Measurements from ENCODE around the gene CWC27.

DNA sequence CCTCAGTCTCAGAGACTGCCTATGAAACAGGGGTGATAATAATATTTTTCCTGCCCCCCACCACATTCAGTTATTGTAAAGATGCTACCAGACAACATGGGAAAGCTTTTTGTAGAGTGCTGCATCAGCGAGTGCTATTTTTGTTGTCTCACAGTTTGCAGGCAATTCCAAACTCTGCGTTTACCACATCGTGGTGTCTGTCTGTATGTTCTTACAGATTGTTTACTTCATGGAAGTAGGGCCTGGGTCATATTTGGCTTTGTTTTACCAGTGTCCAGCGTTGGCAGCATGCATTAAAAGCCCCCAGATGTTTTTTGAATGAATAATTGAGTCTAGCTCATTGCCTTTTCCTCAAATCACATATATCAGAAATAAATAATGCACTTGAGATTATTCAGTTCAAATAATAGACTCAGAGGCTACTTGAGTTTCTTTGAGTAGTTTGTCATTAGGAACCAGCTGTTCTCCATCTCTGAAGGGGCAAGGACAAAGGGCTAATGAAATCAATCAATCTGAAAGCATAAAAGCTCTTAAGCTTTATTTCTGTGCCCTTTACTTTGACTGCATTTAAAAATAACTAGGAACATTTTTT lies 243.7 kb downstream of the CWC27 start:
- TF ChIP-seq POLR2A (IDR thresholded peaks at IDR 0.05), result no peak
- TF ChIP-seq, protein P1, sequence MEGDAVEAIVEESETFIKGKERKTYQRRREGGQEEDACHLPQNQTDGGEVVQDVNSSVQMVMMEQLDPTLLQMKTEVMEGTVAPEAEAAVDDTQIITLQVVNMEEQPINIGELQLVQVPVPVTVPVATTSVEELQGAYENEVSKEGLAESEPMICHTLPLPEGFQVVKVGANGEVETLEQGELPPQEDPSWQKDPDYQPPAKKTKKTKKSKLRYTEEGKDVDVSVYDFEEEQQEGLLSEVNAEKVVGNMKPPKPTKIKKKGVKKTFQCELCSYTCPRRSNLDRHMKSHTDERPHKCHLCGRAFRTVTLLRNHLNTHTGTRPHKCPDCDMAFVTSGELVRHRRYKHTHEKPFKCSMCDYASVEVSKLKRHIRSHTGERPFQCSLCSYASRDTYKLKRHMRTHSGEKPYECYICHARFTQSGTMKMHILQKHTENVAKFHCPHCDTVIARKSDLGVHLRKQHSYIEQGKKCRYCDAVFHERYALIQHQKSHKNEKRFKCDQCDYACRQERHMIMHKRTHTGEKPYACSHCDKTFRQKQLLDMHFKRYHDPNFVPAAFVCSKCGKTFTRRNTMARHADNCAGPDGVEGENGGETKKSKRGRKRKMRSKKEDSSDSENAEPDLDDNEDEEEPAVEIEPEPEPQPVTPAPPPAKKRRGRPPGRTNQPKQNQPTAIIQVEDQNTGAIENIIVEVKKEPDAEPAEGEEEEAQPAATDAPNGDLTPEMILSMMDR (IDR thresholded peaks at IDR 0.05), result no peak

All from testis (tissue), 2 donors.